Endothelial cell of umbilical vein (primary cell): ENCODE data around the gene SLC25A21.

Experiments
- CTCF ChIP-seq, 2 donors: IDR thresholded peaks; 1 replicate in 1 of 2; 2 replicates in 1 of 2; pipeline ENCODE4 v1.5.1; 2011; ENCODE audit warnings: low read length in 2 of 2, mild to moderate bottlenecking in 2 of 2, moderate library complexity in 2 of 2, control low read depth in 1 of 2, inconsistent platforms in 1 of 2, low read depth in 1 of 2; ENCODE audit not compliant: insufficient read depth in 1 of 2; ENCODE audit errors: extremely low read depth in 1 of 2
- GATA2 ChIP-seq: IDR thresholded peaks from 2 replicates; pipeline ENCODE4 v1.7.0; 2011; ENCODE audit warnings: low read depth, mild to moderate bottlenecking, moderate library complexity, mixed read lengths, low read length; ENCODE audit not compliant: insufficient read length, insufficient read depth
- JUN ChIP-seq: IDR thresholded peaks from 2 replicates; pipeline ENCODE4 v1.6.1; 2011; ENCODE audit warnings: borderline replicate concordance, low read depth; ENCODE audit not compliant: insufficient read length, insufficient read depth
- MAX ChIP-seq: IDR thresholded peaks from 2 replicates; pipeline ENCODE4 v1.6.1; 2011; ENCODE audit not compliant: insufficient read depth, insufficient read length
- POLR2A ChIP-seq: IDR thresholded peaks from 2 replicates; pipeline ENCODE4 v1.6.1; 2012; ENCODE audit warnings: low read depth, mild to moderate bottlenecking, control low read depth, low read length

DNA sequence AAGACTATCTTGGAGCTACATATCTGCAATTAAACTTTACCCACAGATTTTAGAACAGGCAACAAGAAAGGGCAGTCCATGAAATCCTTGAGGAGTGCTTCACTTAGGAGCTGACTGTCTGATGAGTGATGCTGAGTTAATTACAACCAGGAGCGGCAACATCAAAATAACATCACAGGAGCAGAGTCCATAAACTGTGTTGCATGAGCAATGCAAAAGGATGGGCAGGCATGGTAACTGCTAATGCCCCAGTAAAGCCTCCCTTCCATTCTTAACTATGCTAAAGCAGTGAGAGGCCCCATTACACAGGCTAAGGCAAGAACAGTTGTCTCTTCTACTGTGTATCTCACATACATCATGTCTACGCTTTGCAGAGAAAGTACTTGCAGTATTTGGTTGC lies 354.2 kb downstream of the SLC25A21 start:
- TF ChIP-seq CTCF (IDR thresholded peaks at IDR 0.05; ENCODE audit: extremely low read depth in 1 of 2, insufficient read depth in 1 of 2, low read depth in 1 of 2, low read length in 2 of 2) (no peak), MAX (no peak), GATA2 (no peak), JUN (no peak), POLR2A (no peak)
